ENCODE measurements around the gene KCTD20.

The KCTD20 gene

DNA sequence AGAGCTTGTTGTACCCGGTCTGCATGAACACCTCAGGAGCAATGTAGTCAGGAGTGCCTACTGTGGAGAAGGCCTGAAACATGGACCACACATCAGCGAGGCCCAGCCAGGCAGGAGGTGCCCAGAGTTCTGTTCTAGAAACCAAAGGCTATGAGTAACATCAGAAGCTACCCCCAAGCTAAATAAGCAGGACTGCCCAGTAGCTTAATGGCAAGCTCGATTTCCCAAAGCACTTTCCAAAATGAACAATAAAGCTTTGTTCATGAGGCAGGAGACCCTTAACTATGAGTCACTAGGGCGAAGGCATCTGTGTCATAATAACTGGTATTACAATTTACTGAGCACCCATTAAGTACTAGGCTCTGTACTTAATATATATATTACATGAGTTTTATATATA, 57.1 kb downstream of the KCTD20 start:
- TF ChIP-seq, protein P1, sequence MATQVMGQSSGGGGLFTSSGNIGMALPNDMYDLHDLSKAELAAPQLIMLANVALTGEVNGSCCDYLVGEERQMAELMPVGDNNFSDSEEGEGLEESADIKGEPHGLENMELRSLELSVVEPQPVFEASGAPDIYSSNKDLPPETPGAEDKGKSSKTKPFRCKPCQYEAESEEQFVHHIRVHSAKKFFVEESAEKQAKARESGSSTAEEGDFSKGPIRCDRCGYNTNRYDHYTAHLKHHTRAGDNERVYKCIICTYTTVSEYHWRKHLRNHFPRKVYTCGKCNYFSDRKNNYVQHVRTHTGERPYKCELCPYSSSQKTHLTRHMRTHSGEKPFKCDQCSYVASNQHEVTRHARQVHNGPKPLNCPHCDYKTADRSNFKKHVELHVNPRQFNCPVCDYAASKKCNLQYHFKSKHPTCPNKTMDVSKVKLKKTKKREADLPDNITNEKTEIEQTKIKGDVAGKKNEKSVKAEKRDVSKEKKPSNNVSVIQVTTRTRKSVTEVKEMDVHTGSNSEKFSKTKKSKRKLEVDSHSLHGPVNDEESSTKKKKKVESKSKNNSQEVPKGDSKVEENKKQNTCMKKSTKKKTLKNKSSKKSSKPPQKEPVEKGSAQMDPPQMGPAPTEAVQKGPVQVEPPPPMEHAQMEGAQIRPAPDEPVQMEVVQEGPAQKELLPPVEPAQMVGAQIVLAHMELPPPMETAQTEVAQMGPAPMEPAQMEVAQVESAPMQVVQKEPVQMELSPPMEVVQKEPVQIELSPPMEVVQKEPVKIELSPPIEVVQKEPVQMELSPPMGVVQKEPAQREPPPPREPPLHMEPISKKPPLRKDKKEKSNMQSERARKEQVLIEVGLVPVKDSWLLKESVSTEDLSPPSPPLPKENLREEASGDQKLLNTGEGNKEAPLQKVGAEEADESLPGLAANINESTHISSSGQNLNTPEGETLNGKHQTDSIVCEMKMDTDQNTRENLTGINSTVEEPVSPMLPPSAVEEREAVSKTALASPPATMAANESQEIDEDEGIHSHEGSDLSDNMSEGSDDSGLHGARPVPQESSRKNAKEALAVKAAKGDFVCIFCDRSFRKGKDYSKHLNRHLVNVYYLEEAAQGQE (IDR thresholded peaks at IDR 0.05; ENCODE audit: insufficient replicate concordance, low read depth) = no peak
- TF ChIP-seq, protein P2, sequence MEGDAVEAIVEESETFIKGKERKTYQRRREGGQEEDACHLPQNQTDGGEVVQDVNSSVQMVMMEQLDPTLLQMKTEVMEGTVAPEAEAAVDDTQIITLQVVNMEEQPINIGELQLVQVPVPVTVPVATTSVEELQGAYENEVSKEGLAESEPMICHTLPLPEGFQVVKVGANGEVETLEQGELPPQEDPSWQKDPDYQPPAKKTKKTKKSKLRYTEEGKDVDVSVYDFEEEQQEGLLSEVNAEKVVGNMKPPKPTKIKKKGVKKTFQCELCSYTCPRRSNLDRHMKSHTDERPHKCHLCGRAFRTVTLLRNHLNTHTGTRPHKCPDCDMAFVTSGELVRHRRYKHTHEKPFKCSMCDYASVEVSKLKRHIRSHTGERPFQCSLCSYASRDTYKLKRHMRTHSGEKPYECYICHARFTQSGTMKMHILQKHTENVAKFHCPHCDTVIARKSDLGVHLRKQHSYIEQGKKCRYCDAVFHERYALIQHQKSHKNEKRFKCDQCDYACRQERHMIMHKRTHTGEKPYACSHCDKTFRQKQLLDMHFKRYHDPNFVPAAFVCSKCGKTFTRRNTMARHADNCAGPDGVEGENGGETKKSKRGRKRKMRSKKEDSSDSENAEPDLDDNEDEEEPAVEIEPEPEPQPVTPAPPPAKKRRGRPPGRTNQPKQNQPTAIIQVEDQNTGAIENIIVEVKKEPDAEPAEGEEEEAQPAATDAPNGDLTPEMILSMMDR (IDR thresholded peaks at IDR 0.05; ENCODE audit: insufficient read depth, low read length) = no peak
- TF ChIP-seq GABPA (IDR thresholded peaks at IDR 0.05; ENCODE audit: low read depth) (no peak), SPI1 (IDR thresholded peaks at IDR 0.05; ENCODE audit: borderline replicate concordance, low read depth) (no peak), POLR2AphosphoS5 (IDR thresholded peaks at IDR 0.05; ENCODE audit: low read depth) (no peak)
- Histone ChIP-seq H3K27ac (replicated peaks) (no peak overlapping the region), H3K4me3 (replicated peaks; ENCODE audit: insufficient read depth, low read length) (no peak overlapping the region), H3K27me3 (ENCODE audit: insufficient read depth, poor library complexity, severe bottlenecking) (no peaks in the 10 kb centered on the region)
- no peak for DNase-seq (ENCODE audit: low read depth in 1 of 2, low spot score in 1 of 2)

GRCh38 chr6:36501686-36502085, 58.9 kb downstream of the KCTD20 start:
- TF ChIP-seq, protein P2 (IDR thresholded peaks at IDR 0.05; ENCODE audit: insufficient read depth, low read length) = no peak
- no peak for TF ChIP-seq SPI1 (IDR thresholded peaks at IDR 0.05; ENCODE audit: borderline replicate concordance, low read depth)
- TF ChIP-seq, protein P1 (IDR thresholded peaks at IDR 0.05; ENCODE audit: insufficient replicate concordance, low read depth) = no peak
- TF ChIP-seq GABPA (IDR thresholded peaks at IDR 0.05; ENCODE audit: low read depth) = no peak
- no peak for TF ChIP-seq POLR2AphosphoS5 (IDR thresholded peaks at IDR 0.05; ENCODE audit: low read depth)
- H3K4me3 ChIP-seq (replicated peaks; ENCODE audit: insufficient read depth, low read length) = no peak overlapping the region
- H3K27ac ChIP-seq (replicated peaks) = no peak overlapping the region
- no peak for DNase-seq (ENCODE audit: low read depth in 1 of 2, low spot score in 1 of 2)
- H3K27me3 ChIP-seq (ENCODE audit: insufficient read depth, poor library complexity, severe bottlenecking) = no peaks in the 10 kb centered on the region

GRCh38 chr6:36504181-36504580, 61.4 kb downstream of the KCTD20 start:
- TF ChIP-seq GABPA (IDR thresholded peaks at IDR 0.05; ENCODE audit: low read depth) (no peak), POLR2AphosphoS5 (IDR thresholded peaks at IDR 0.05; ENCODE audit: low read depth) (no peak), SPI1 (IDR thresholded peaks at IDR 0.05; ENCODE audit: borderline replicate concordance, low read depth) (no peak)
- TF ChIP-seq, protein P2 (IDR thresholded peaks at IDR 0.05; ENCODE audit: insufficient read depth, low read length) = no peak
- TF ChIP-seq, protein P1 (IDR thresholded peaks at IDR 0.05; ENCODE audit: insufficient replicate concordance, low read depth) = no peak
- no peak for DNase-seq (ENCODE audit: low read depth in 1 of 2, low spot score in 1 of 2)
- Histone ChIP-seq H3K27ac (replicated peaks) (no peak overlapping the region), H3K4me3 (replicated peaks; ENCODE audit: insufficient read depth, low read length) (no peak overlapping the region), H3K27me3 (ENCODE audit: insufficient read depth, poor library complexity, severe bottlenecking) (no peaks in the 10 kb centered on the region)
